ENCODE results near the gene PADI2. TPM values are rescaled to one million over a fixed set of nuclear protein-coding genes. Genes with fewer than 3 reads are reported as not detected.

The PADI2 gene
- total and polyA plus RNA-seq, 9 of the 15 experiments (the other 6 are each of a cell fraction or from before 2014, with no cell fraction given), result 0.01 to 0.11 (median 0.01) TPM; not detected in 5

GRCh38 chr1:17045150-17045549 lies 74.1 kb downstream of the PADI2 start:
- Histone ChIP-seq H3K27me3 (ENCODE audit: control insufficient read depth in 2 of 2, insufficient read depth in 2 of 2, low read length in 2 of 2) (no peaks in the 10 kb centered on the region), H3K4me3 (no peak overlapping the region), H4K20me1 (replicated peaks; ENCODE audit: control insufficient read depth, insufficient read depth, low read length) (0 out of 2 replicates have a peak, but pooled peaks cover 3% of the 10 kb centered on the region), H3K79me2 (ENCODE audit: control insufficient read depth, insufficient read depth, low read length) (peaks cover 48% of the 10 kb centered on the region), H3K27ac (ENCODE audit: extremely low read depth, low read depth, low read length) (no peak overlapping the region), H3K4me2 (ENCODE audit: insufficient read depth, low read length) (no peak overlapping the region), H3K4me1 (replicated peaks in 1 of 2; ENCODE audit: control insufficient read depth in 2 of 2, insufficient read depth in 2 of 2, low read length in 2 of 2) (no peaks in the 10 kb centered on the region; a peak in 2 of 5 replicates), H3K9ac (ENCODE audit: insufficient read depth in 1 of 2, low read depth in 2 of 2, low read length in 2 of 2) (no peak overlapping the region), H3K9me3 (replicated peaks; ENCODE audit: control insufficient read depth, insufficient read depth, low read depth, low read length) (no peaks in the 10 kb centered on the region), H2AFZ (ENCODE audit: low read depth, low read length) (no peak overlapping the region), H3K36me3 (ENCODE audit: control insufficient read depth, insufficient read depth, low read length) (peaks cover 75% of the 10 kb centered on the region), H3K9me1 (ENCODE audit: control insufficient read depth, insufficient read depth, low read length) (no peaks in the 10 kb centered on the region)
- 96% methylated on average over 5 of the region's 5 CpGs for WGBS (ENCODE audit: insufficient coverage, low coverage, missing lambda C conversion rate)
- DNase-seq (ENCODE audit: extremely low read depth in 1 of 4, low spot score in 3 of 4) (no peak), FAIRE-seq (no peak), ATAC-seq (no peak)
- no peak for TF ChIP-seq ELF1 (tag; IDR thresholded peaks at IDR 0.05)
- intact Hi-C loops (cut with micrococcal nuclease) (no loop called here), in situ Hi-C loops (cut with MboI) (loop anchor here (25.0 kb wide), 1 partner anchor 458 kb away; no protein-coding TSS in a partner anchor)
- ChIA-PET CTCF (ENCODE audit: low intra/inter-chr PET ratio) (interaction anchor here (0.7 to 2.6 kb wide), 4 partner anchors 81 to 424 kb away, joined by 3 to 34 read pairs (median 13); no protein-coding TSS in a partner anchor), POLR2A (interaction anchor here (0.8 to 2.5 kb wide), 3 partner anchors 12 to 140 kb away, joined by 3 to 8 read pairs (median 6); no protein-coding TSS in a partner anchor)
- no TSS peak for BruUV-seq (replicated peaks)

DNA sequence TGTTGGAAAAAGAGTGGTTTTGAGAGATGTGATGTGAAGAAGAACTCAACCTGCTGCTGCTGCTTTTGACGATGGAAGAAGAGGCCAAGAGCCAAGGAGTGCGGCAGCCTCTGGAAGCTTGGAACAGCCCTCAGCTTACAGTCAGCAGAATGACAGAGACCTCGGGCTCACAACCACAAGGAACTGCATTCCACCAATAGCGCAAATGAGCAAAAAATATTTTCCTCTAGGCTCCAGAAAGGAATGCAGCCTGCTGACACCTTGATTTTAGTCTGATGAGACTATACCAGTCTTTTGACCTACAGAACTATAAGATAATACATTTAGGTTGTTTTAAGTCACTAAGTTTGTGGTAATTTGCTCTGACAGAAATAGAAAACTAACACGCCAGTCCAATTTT lies 75.6 kb downstream of the PADI2 start:
- H3K9ac ChIP-seq (ENCODE audit: insufficient read depth in 1 of 2, low read depth in 2 of 2, low read length in 2 of 2), result no peak overlapping the region
- H3K36me3 ChIP-seq (ENCODE audit: control insufficient read depth, insufficient read depth, low read length), result peaks cover 77% of the 10 kb centered on the region
- no peak overlapping the region for H3K4me3 ChIP-seq
- WGBS (ENCODE audit: insufficient coverage, low coverage, missing lambda C conversion rate), result 95% methylated on average over 5 of the region's 5 CpGs
- BruUV-seq (replicated peaks), result no TSS peak
- peaks cover 40% of the 10 kb centered on the region for H3K79me2 ChIP-seq (ENCODE audit: control insufficient read depth, insufficient read depth, low read length)
- POLR2A ChIA-PET, result interaction anchor here (0.5 kb wide), 1 partner anchor 82 kb away, joined by 3 read pairs; no protein-coding TSS in a partner anchor
- TF ChIP-seq FOXA1 (IDR thresholded peaks at IDR 0.05; ENCODE audit: borderline replicate concordance), result no peak
- no peak for TF ChIP-seq ZNF282 (CRISPR knock-in tag; IDR thresholded peaks at IDR 0.05)
- no peak for TF ChIP-seq HDAC1 (IDR thresholded peaks at IDR 0.05)
- TF ChIP-seq HDAC6 (IDR thresholded peaks at IDR 0.05; ENCODE audit: low read depth, low read length), result no peak
- TF ChIP-seq ZNF436 (CRISPR knock-in tag; IDR thresholded peaks at IDR 0.05), result no peak
- TF ChIP-seq CAMTA2 (CRISPR knock-in tag; conservative IDR thresholded peaks at IDR 0.05), result no peak
- TF ChIP-seq RBM14 (IDR thresholded peaks at IDR 0.05; ENCODE audit: borderline replicate concordance, insufficient read depth, low read depth, low read length), result no peak
- no peak for TF ChIP-seq ZNF778 (CRISPR knock-in tag; IDR thresholded peaks at IDR 0.05)
- TF ChIP-seq ZNF224 (CRISPR knock-in tag; IDR thresholded peaks at IDR 0.05), result no peak
- TF ChIP-seq SREBF1 (IDR thresholded peaks at IDR 0.05; ENCODE audit: borderline replicate concordance, low read depth, low read length), result no peak
- no peak for TF ChIP-seq ATF1 (CRISPR knock-in tag; IDR thresholded peaks at IDR 0.05)
- no peak for TF ChIP-seq ATF1 (tag; IDR thresholded peaks at IDR 0.05)
- TF ChIP-seq MXD1 (CRISPR knock-in tag; IDR thresholded peaks at IDR 0.05; ENCODE audit: borderline replicate concordance, poor library complexity, severe bottlenecking), result no peak
- TF ChIP-seq NFYB (IDR thresholded peaks at IDR 0.05; ENCODE audit: extremely low read depth, insufficient read length), result no peak
- TF ChIP-seq ERF (CRISPR knock-in tag; IDR thresholded peaks at IDR 0.05), result no peak
- TF ChIP-seq ZNF644 (tag; IDR thresholded peaks at IDR 0.05; ENCODE audit: low read depth), result no peak
- no peak for TF ChIP-seq TBL1XR1 (IDR thresholded peaks at IDR 0.05; ENCODE audit: low read length in 2 of 2)
- no peak overlapping the region for H3K4me2 ChIP-seq (ENCODE audit: insufficient read depth, low read length)
- 0 out of 2 replicates have a peak, but pooled peaks cover 3% of the 10 kb centered on the region for H4K20me1 ChIP-seq (replicated peaks; ENCODE audit: control insufficient read depth, insufficient read depth, low read length)
- no peak for DNase-seq (ENCODE audit: extremely low read depth in 1 of 4, low spot score in 3 of 4)
- CTCF ChIA-PET (ENCODE audit: low intra/inter-chr PET ratio), result interaction anchor here (0.6 kb wide), 1 partner anchor 163 kb away, joined by 3 read pairs; no protein-coding TSS in a partner anchor
- H3K4me1 ChIP-seq (replicated peaks in 1 of 2; ENCODE audit: control insufficient read depth in 2 of 2, insufficient read depth in 2 of 2, low read length in 2 of 2), result no peaks in the 10 kb centered on the region; a peak in 2 of 5 replicates
- ATAC-seq, result no peak
- H3K9me3 ChIP-seq (replicated peaks; ENCODE audit: control insufficient read depth, insufficient read depth, low read depth, low read length), result no peaks in the 10 kb centered on the region
- H3K27ac ChIP-seq (ENCODE audit: extremely low read depth, low read depth, low read length), result no peak overlapping the region
- intact Hi-C loops (cut with micrococcal nuclease), result no loop called here
- FAIRE-seq, result no peak
- in situ Hi-C loops (cut with MboI), result loop anchor here (25.0 kb wide), 1 partner anchor 456 kb away; no protein-coding TSS in a partner anchor
- no peaks in the 10 kb centered on the region for H3K9me1 ChIP-seq (ENCODE audit: control insufficient read depth, insufficient read depth, low read length)
- H2AFZ ChIP-seq (ENCODE audit: low read depth, low read length), result no peak overlapping the region
- no peaks in the 10 kb centered on the region for H3K27me3 ChIP-seq (ENCODE audit: control insufficient read depth in 2 of 2, insufficient read depth in 2 of 2, low read length in 2 of 2)
